ENCODE results near the gene LPAR3.
"Not testable (repeated sequence)": the region's sequence is repeated elsewhere in the genome, so short reads cannot be mapped to it uniquely, and the experiment has no call there.

Gene LPAR3

DNA sequence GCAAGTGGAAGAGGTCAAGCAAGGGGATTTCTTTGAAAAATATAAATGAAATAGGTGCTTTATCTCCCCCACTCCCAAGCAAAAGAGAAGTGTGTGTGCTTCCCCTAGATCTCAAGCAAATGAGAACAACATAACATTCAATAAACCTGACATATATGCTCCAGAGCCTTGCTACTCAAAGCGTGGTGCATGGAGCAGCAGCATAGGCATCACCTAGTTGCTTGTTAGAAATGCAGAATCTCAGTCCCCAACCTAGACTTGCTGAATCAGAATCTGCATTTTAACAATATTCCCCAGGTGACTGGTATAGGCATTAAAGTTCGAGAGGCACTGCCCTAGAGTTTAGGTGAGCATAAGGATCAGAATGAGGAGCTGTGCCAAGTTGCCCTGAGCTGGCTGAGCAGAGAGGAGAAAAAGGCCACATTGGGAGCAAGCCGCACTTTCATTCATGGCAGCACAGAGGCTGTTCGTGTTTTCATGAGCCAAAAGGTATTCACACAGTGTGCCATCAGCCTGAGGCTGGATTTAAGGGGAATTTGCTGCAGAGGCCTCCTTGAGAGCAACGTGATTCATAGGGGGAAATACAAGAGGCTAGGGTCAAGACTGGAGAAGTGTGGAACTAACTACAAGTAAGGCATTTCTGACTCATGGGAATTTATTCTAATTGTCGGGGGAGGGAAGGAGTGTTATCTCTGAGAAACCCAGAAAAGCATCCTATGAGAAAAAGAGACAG is 14.3 kb upstream of the LPAR3 start:
- no peak for DNase-seq (ENCODE audit: low spot score)

DNA sequence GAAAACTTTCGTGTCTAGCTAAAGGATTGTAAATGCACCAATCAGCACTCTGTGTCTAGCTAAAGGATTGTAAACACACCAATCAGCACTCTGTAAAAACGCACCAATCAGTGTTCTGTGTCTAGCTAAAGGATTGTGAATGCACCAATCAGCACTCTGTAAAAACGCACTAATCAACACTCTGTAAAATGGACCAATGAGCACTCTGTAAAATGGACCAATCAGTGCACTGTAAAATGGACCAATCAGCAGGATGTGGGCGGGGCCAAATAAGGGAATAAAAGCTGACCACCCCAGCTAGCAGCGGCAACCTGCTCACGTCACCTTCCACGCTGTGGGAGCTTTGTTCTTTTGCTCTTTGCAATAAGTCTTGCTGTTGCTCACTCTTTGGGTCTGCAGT is 9.7 kb upstream of the LPAR3 start:
- not testable (repeated sequence) for DNase-seq (ENCODE audit: low spot score)

DNA sequence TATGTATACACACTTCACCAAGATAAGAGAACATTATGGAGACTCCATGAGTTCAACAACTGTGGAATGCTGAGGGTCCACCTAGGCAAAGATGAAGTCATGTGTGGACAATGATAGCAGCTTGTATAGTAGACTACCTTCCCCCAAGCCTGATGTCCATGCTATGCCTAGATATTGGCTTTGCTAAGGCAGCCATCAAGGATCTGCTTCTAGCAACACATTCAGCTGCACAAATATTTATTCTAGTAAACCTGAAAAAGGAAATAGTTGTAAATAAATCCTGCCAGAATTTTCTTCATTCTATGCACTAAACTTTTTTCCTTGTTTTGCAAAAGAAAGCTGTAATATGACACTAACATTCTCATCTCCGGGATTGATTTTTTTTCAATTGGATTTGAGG is 7.0 kb upstream of the LPAR3 start:
- no peak for DNase-seq (ENCODE audit: low spot score)

DNA sequence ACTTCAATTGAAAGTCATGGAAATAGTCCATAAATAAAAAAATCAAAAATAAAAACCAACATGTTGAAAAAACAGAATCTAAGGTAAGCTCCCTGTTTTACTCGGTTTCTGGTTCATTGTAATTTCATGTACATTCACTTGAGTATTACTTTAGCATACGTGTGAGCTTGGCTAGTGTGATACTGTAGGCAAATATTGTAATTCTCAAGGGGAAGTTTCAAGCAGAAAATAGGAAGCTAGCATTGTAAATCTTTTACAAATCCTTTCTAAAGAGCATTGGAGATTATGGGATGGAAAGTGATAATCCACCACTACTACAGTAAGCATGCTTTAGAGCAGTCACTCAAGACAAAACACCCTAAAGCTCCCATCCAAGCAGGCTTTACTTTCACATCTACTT is 3.3 kb upstream of the LPAR3 start:
- DNase-seq (ENCODE audit: low spot score): no peak

DNA sequence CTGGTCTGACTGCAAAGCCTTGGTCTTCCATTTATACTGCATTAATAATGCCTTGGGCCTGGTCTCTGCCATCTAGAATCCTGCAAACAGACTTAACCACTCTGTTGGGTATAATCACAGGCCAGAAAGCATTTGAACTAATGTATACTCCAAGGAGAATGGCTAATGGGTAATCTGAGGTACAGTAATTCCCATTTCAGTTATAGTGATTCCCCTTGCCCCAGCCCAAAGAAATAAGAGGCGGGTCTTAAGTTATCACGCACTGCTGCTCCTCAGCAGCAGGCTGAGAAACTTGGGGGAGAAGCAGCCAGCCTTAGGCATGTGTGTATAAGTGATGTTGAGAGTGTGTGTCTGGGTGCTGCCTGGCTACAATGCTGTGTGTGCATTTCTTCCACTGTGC is 2.4 kb downstream of the LPAR3 start:
- DNase-seq (ENCODE audit: low spot score): no peak

DNA sequence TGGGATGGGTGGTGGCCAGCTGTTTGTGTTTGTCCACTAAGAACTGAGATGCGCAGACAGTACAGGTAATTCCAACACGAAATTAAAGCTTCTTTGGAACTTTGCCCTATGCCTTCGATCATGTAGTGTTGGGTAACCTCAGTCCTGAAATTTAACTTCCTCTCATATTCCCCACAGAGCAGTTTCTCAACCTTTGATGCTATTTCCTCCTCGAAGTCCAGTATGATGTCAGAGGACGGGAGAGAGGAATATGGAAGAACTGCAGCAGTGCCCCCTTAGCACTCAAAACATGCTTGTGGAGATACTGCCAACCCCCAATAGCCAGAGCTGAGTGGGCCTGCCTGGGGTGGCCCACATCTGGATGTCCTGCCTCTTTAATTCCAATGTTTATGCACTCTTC is 3.6 kb downstream of the LPAR3 start:
- DNase-seq (ENCODE audit: low spot score): no peak

DNA sequence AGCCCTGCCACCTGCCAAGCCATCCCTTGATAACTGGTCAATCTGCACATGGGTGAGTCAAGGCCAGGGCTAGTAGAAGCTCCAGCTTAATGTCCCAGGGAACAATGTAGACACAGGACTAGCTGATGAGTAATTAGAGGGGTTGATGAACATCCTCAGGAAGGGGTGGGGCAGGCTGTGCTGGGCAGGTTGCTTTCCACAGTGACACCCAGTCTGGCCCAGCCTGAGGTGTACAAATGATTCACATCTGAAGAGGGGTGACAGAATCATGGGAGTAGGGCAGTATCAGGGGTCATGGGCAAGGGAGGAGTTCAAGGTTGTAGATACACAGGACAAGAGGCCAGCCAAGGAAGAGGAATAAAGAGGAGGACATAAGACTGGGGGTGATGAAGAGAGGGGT is 4.3 kb downstream of the LPAR3 start:
- no peak for DNase-seq (ENCODE audit: low spot score)

DNA sequence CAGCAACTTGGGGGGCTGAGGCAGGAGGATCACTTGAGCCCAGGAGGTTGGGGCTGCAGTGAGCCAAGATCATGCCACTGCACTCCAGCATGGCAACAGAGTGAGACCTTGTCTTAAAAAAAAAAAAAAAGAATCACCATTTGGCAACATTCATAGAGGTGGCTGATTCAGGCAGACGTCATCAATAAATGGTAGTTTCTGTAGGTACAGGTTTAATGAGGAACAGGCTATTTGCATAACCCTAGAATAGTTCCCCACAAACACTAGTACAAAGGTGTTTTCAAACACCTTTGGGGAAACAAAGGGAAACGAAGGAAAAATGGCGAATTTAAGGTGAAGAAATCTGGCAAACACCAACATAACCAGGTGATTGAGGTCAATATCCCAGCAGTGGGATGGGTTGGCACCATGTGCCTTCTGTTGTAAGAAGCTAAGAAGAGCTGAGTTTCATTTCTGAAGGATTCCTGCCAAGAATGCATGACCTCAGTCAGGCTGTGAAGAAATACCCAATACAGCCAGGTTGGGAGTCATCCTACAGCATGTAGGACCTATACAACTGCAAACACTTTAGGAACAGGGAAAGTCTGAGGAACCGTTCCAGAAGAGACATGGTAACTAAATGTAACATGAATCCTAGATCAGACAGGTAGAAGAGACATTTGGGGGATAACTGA is 5.6 kb downstream of the LPAR3 start:
- no peak for DNase-seq (ENCODE audit: low spot score)

DNA sequence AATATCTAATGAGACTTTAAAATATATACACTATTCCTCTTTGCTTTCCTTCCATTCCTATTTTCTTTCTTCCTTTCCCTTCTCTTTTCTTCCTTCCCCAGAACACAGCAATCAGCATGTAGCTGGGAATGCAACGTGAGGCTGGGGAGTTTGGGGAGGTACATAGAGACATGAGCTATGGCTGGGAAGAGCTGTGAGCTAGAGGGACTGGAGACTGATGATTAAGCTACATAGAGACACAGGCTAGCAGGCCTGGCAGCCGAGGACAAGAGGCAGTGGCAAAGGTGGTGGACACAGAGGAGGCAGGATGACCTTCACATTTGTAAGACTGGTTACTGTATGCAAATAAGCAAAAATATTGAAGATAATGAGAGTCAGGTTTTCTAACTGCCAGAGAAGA is 7.5 kb downstream of the LPAR3 start:
- no peak for DNase-seq (ENCODE audit: low spot score)

DNA sequence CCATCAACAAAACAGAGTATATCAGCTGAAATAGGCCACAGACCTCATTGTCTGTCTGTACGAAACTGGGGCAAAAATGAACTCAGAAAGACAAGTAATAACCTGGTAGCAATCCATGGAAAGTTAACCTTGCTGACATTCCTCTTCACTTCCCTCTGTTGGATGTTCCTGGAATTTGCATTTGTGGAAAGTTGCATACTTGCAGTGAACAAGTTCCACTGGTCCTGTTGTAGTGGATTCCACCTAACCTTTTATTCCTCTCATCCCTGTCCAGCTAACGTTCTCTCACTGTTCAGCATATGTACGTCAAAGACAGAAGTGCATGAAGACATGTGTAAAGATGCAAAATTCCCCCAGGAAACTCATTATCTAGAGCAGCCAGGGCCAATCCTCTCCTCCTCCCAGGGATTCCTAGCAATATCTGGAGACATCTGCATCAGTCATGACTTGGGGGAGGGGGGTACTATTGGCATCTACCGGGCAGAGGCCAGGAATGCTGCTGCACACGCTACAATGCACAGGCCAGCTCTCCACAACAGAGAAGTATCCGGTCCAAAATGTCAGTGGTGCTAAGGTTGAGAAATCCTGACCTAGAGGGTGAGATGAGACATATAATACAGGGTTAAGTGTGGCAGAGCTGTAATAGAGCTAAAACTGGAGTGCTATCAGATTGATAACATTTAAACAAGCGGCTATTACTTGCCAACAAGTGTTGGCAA is 8.2 kb downstream of the LPAR3 start:
- no peak for DNase-seq (ENCODE audit: low spot score)

DNA sequence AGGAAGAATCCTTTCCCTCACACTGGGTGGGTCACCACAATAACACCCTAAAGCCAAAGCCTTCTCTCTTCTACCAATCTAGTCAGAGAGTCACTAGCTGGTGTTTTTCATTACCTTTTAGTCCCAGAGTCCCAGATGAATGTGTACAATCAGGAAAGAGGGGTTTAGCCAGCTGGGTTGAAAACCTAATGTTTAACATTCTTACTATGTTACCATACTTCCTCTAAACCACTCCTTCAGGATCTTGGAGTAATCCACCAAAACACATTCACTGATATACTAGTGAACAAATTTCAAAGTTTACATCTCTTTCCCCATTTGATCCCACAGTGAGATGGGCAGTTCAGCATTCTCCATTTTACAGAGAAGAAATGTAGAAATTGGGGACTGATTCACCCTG is 9.7 kb downstream of the LPAR3 start:
- DNase-seq (ENCODE audit: low spot score): no peak

DNA sequence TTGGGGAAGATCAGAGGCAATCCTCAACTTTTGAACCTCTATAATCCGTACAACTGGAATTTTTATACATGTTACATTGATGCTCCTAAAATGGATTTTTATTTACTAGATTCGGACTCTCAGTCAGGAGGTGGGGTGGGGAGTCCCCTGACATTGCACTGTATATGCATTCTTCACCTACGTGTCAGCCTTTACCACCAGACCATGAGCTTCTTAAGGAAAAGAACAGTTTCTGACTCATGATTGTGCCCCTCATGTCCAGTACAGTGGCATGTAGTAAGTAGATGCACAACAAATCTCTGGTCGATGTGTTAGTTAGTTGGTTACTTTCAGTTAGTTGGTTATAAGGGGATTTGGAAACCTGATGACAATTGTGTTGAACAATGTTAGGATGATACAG is 15.4 kb downstream of the LPAR3 start:
- DNase-seq (ENCODE audit: low spot score): no peak

DNA sequence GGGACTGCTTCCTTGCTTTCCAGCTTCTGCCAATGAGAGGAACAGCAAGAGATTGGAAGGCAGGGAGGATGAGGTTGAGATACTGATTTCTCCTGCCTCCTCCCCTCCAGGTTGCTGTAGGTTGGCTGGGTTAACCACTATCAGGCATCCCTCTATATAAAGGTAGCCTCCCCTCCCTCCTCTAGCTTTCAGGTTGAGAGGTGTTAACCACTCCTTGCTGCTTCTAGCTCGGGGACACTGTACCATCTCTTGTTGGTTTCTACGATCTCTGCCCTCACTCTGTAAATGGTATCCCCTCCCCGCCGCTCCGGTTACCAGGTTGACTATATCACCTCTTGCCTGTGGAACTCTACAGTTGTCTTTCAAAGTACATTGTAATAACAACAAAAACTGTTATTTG is 16.7 kb downstream of the LPAR3 start:
- DNase-seq (ENCODE audit: low spot score): no peak

DNA sequence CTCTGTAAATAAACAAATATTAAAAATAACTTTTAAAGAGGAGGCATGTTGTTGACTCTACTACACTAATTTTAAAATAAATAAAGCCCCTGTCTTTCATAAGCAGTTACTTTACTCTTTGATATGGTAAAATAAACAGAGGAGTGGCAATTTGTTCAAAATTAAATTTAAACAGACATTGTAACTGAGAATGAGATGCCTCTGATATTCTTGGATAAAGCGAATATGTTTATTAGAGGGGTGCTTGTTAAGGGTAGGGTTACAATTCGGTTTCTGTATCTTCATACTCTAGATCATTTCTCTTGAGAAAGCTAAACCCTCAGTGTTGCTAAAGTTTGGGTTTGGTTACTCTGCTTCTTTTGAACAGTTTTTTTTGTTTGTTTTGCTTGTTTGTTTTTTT is 19.6 kb downstream of the LPAR3 start:
- no peak for DNase-seq (ENCODE audit: low spot score)

DNA sequence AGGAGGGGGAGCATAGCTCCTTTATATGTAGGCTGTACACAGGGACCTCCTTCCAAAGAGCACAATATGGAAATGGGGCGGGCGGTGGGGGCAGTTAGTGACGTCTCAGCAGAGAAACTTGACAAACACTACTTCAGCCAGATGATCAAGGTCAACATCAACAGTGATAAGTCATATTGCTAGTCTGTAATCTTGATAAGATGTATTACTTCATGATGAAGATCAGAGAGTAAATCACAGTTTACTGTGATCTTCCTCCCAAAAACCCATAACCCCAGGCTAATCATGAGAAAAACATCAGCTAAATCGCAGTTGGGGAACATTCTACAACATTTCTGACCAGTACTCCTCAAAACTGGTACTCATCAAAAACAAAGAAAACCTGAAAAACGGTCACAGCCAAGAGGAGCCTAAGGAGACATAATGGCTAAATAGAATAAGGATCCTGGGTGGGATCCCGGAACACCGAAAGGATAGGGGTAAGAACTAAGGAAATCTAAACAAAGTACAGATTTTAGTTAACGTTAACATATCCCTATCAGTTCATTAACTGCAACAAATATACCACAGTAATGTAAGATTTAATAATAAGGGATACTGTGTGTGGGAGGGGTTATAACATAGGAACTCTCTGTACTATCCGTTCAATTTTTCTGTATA is 20.2 kb downstream of the LPAR3 start:
- no peak for DNase-seq (ENCODE audit: low spot score)

DNA sequence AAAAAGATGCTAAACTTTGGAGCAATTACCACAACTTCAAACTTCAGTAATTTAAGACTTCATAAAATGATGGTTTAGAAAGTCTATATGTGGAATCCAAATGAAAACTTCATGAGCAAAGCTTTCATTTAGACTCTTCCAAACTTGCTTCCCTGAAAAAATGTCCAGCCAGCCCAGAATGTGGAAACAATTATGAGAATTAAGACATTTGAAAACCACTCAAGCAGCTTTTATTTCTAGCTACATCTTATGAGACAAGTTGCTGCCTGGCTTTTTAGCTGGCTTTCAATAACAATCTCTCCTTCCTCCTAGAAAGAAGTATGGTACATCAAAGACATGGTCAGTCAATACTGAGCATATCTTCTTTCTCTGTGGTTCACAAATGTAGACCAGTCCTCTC is 21.8 kb downstream of the LPAR3 start:
- DNase-seq (ENCODE audit: low spot score): no peak

DNA sequence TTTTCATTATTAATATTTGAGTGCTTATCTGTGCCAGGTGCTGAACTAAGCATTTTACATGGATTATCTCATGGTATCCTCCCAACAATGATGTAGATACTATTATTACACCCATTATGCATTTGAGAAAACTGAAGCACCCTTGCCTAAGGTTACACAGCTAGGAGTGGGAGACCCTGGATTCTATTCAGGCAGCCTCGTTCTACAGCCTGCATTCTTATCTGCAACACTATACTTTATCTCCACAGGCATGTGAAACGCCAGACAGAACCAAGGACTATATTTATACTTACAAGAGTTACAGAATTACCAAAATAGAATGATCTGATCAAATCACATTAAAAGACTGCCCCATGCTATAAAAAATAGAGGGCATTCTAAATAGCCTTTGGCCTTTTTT is 22.4 kb downstream of the LPAR3 start:
- no peak for DNase-seq (ENCODE audit: low spot score)

DNA sequence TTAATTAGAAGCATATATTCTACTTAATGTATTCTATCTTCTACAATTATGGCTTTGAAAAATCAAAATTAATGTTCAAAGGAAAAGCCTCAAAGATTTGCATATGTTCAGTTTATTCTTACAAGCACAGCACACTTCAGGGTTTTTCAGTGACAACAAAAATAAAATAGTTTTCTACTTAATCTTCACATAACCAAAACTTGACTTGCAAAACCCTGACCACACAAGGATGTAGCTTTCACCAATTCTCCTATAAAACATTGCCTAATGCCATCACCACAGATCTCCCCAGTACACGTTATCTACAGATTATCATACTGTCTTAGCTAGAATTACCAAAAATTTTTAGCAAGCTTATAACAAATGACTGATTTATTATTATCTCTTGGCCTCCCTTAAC is 23.3 kb downstream of the LPAR3 start:
- DNase-seq (ENCODE audit: low spot score): no peak

DNA sequence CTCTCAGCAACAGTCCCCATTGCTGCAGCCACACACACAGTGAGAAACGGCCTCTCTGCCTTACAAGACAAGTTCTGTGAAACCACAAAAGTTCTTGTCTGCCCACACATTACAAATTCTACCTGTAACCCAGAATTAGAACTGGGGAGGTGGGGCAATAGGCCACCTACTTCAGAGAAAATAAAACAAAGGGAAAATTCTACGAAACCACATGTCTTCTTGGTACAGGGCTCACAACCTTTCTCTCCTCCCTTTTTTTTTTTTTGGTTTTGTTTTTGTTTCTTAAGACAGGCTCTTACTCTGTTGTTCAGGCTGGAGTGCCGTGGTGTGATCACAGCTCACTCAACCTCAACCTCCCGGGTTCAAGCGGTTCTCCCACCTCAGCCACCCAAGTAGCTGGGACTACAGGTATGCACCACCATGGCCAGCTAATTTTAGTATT is 30.2 kb downstream of the LPAR3 start:
- no peak for DNase-seq (ENCODE audit: low spot score)

DNA sequence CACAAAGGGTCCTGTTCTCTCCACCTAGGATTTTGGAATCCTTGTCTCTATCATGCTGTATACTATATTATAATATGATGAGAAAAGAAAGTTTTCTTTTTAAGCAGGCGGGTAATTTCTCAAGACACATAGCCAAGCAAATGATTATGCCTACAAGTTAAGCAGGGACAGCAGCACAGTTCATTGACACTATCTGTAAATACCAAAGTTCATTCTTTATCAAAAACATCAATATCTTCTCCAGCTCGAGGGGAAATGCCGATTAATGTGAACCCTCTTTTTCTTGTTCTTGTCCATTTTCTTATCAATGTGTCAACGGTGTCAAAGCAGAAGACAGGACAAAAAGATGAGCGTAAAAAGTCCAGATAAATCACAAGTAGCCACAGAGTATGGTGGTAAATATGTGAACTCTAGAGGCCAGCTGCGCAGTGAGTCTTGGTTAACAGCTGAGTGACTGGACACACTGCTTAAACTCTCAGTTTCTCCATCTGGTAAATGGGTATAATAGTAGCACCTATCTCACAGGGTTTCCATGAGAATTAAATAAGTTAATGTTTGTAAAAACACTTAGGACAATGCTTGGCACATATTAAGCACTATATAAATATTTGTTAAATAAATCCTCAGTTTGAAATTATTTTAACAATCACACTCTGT is 30.9 kb downstream of the LPAR3 start:
- DNase-seq (ENCODE audit: low spot score): no peak

DNA sequence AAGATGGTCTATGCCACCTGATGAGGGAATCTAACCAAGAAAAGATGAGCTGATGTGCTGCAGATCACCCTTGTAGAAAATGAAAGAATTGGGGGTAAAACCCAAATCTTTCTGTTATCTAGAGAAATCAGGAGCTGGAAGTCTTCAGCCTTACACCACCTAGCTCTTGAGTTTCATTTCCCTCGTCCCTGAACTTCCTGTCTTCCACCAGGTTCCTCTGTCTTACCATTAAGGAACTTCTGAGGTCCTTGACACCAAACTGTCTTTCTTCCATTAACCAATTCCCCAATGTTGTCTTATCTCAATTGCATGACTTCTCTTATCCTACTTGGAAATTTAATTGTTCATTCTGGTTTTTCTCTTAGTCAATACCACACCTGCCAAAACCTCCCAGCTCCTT is 31.5 kb downstream of the LPAR3 start:
- no peak for DNase-seq (ENCODE audit: low spot score)

DNA sequence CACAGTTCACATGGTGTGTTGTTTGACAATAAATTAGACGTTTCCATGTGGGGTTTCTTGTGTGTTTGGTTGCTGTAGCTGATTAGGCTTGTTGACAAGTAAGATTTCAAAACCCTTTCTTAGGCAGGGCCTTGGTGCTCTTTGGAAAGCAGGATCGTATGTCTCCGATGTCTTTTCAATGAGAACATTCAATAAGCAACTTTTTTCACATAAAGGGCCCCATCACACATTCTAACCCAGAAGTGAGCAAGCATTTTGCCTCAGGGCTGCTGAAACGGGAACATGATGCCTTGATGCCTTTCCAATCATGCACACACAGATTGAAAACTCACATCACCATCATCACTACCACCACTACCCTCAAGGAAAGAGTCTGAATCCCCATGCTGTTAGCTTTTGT is 33.1 kb downstream of the LPAR3 start:
- DNase-seq (ENCODE audit: low spot score): no peak

All from putamen (tissue), 1 donor.